H1 (cell line): ENCODE measurements around the gene C16orf87. TPM values are rescaled to one million over a fixed set of nuclear protein-coding genes. Genes with fewer than 3 reads are reported as not detected.

Experiments used
- CHD7 ChIP-seq: fragments of 300-600 bp; sonication (generic); IDR thresholded peaks from 2 replicates; pipeline ENCODE4 v1.7.1; 2012; ENCODE audit warnings: low read length, moderate library complexity, mild to moderate bottlenecking, inconsistent platforms; ENCODE audit not compliant: insufficient replicate concordance
- polyA plus RNA-seq, 7 experiments: library from polyadenylated mRNA; depleted of rRNA in 3 of 7; stranded (reverse) in 5 of 7; unstranded in 2 of 7; fragments of >200 nt in 5 of 7; fragments of 200-250 nt in 2 of 7; gene quantifications; 1 replicate in 5 of 7; 2 replicates in 1 of 7; 4 replicates in 1 of 7; pipeline versions ENCODE4 v1.2.1 to v1.2.3, GENCODE V29; 2011 to 2013; ENCODE audit warnings: missing spikeins in 2 of 7, mixed read lengths in 2 of 7
- total RNA-seq: library from RNA; stranded (reverse); fragmentation: NEBNext Ultra II Directional; extraction: Animal tissue kit (Norgen Biotek cat#: 25700); gene quantifications from 2 replicates; pipeline ENCODE4 v1.2.1, GENCODE V29; 2021

C16orf87 gene
- total and polyA plus RNA-seq, 2 of the 8 experiments (the other 6 are each of a cell fraction or from before 2014, with no cell fraction given): 4.8 to 21.8 TPM

GRCh38 chr16:46875243-46875642 is 44.3 kb upstream of the C16orf87 start (continued):
- no peak for TF ChIP-seq CHD7
